ENCODE data around the gene RNGTT. TPM values are rescaled to one million over a fixed set of nuclear protein-coding genes. Genes with fewer than 3 reads are reported as not detected.
A peak's percentile ranks its signal among the peaks of the same experiment; 100 is the strongest.

The RNGTT gene
- total and polyA plus RNA-seq, 10 of the 15 experiments (the other 5 are each of a cell fraction or from before 2014, with no cell fraction given): 7.7 to 30.4 (median 22.2) TPM

GRCh38 chr6:88566746-88567534 is 396.5 kb downstream of the RNGTT start (continued):
- no peak for TF ChIP-seq PBX3 (IDR thresholded peaks at IDR 0.05; ENCODE audit: insufficient replicate concordance, low read depth, low read length)
- peak; percentile 19; the same call in 1 of the 2 replicates for TF ChIP-seq TBL1XR1 (IDR thresholded peaks at IDR 0.05; ENCODE audit: low read depth, low read length)
- TF ChIP-seq SP1 (IDR thresholded peaks at IDR 0.05; ENCODE audit: low read depth, low read length): peak; percentile 56
- no peak for TF ChIP-seq ZNF274 (IDR thresholded peaks at IDR 0.05; ENCODE audit: insufficient read depth, insufficient read length)
- TF ChIP-seq, protein P1, sequence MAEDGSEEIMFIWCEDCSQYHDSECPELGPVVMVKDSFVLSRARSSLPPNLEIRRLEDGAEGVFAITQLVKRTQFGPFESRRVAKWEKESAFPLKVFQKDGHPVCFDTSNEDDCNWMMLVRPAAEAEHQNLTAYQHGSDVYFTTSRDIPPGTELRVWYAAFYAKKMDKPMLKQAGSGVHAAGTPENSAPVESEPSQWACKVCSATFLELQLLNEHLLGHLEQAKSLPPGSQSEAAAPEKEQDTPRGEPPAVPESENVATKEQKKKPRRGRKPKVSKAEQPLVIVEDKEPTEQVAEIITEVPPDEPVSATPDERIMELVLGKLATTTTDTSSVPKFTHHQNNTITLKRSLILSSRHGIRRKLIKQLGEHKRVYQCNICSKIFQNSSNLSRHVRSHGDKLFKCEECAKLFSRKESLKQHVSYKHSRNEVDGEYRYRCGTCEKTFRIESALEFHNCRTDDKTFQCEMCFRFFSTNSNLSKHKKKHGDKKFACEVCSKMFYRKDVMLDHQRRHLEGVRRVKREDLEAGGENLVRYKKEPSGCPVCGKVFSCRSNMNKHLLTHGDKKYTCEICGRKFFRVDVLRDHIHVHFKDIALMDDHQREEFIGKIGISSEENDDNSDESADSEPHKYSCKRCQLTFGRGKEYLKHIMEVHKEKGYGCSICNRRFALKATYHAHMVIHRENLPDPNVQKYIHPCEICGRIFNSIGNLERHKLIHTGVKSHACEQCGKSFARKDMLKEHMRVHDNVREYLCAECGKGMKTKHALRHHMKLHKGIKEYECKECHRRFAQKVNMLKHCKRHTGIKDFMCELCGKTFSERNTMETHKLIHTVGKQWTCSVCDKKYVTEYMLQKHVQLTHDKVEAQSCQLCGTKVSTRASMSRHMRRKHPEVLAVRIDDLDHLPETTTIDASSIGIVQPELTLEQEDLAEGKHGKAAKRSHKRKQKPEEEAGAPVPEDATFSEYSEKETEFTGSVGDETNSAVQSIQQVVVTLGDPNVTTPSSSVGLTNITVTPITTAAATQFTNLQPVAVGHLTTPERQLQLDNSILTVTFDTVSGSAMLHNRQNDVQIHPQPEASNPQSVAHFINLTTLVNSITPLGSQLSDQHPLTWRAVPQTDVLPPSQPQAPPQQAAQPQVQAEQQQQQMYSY (CRISPR knock-in tag; IDR thresholded peaks at IDR 0.05): no peak
- peak; percentile 63 for TF ChIP-seq RUNX3 (IDR thresholded peaks at IDR 0.05; ENCODE audit: low read length)
- peak; percentile 54; the same call in 1 of the 2 replicates for TF ChIP-seq YY1 (IDR thresholded peaks at IDR 0.05; ENCODE audit: low read depth, low read length)
- TF ChIP-seq, protein P2, sequence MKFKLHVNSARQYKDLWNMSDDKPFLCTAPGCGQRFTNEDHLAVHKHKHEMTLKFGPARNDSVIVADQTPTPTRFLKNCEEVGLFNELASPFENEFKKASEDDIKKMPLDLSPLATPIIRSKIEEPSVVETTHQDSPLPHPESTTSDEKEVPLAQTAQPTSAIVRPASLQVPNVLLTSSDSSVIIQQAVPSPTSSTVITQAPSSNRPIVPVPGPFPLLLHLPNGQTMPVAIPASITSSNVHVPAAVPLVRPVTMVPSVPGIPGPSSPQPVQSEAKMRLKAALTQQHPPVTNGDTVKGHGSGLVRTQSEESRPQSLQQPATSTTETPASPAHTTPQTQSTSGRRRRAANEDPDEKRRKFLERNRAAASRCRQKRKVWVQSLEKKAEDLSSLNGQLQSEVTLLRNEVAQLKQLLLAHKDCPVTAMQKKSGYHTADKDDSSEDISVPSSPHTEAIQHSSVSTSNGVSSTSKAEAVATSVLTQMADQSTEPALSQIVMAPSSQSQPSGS (IDR thresholded peaks at IDR 0.05; ENCODE audit: low read length): peak; percentile 52
- no peak for TF ChIP-seq TCF3 (IDR thresholded peaks at IDR 0.05; ENCODE audit: borderline replicate concordance, insufficient read depth, low read depth, low read length)
- TF ChIP-seq RFX5 (IDR thresholded peaks at IDR 0.05; ENCODE audit: low read depth, low read length): no peak
- no peak for TF ChIP-seq CBFB (IDR thresholded peaks at IDR 0.05; ENCODE audit: low read depth)
- no peak for TF ChIP-seq FOS (IDR thresholded peaks at IDR 0.05; ENCODE audit: borderline replicate concordance, extremely low read depth, insufficient read length)
- TF ChIP-seq TCF12 (IDR thresholded peaks at IDR 0.05; ENCODE audit: low read depth, low read length): 0 out of 2 replicates have a peak, but pooled peaks have one; percentile 17
- TF ChIP-seq RB1 (IDR thresholded peaks at IDR 0.05; ENCODE audit: borderline replicate concordance): no peak
- peak; percentile 86 for TF ChIP-seq MEF2A (IDR thresholded peaks at IDR 0.05; ENCODE audit: insufficient read depth, low read depth, low read length)
- no peak for TF ChIP-seq NBN (IDR thresholded peaks at IDR 0.05)
- no peak for TF ChIP-seq ZNF384 (IDR thresholded peaks at IDR 0.05; ENCODE audit: borderline replicate concordance, low read depth, low read length)
- TF ChIP-seq, protein P3, sequence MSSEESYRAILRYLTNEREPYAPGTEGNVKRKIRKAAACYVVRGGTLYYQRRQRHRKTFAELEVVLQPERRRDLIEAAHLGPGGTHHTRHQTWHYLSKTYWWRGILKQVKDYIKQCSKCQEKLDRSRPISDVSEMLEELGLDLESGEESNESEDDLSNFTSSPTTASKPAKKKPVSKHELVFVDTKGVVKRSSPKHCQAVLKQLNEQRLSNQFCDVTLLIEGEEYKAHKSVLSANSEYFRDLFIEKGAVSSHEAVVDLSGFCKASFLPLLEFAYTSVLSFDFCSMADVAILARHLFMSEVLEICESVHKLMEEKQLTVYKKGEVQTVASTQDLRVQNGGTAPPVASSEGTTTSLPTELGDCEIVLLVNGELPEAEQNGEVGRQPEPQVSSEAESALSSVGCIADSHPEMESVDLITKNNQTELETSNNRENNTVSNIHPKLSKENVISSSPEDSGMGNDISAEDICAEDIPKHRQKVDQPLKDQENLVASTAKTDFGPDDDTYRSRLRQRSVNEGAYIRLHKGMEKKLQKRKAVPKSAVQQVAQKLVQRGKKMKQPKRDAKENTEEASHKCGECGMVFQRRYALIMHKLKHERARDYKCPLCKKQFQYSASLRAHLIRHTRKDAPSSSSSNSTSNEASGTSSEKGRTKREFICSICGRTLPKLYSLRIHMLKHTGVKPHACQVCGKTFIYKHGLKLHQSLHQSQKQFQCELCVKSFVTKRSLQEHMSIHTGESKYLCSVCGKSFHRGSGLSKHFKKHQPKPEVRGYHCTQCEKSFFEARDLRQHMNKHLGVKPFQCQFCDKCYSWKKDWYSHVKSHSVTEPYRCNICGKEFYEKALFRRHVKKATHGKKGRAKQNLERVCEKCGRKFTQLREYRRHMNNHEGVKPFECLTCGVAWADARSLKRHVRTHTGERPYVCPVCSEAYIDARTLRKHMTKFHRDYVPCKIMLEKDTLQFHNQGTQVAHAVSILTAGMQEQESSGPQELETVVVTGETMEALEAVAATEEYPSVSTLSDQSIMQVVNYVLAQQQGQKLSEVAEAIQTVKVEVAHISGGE (CRISPR knock-in tag; IDR thresholded peaks at IDR 0.05): no peak
- TF ChIP-seq ATF7 (IDR thresholded peaks at IDR 0.05; ENCODE audit: low read depth): no peak
- TF ChIP-seq EGR1 (IDR thresholded peaks at IDR 0.05; ENCODE audit: borderline replicate concordance in 1 of 2, low read depth in 2 of 2, low read length in 2 of 2): peak in 1 of 2 experiments; percentile 67; a peak in 1 of 3 replicates
- no peak for TF ChIP-seq EZH2 (IDR thresholded peaks at IDR 0.05; ENCODE audit: borderline replicate concordance, control insufficient read depth, low read depth, low read length)
